ENCODE results near the gene SPAG9. TPM values are rescaled to one million over a fixed set of nuclear protein-coding genes. Genes with fewer than 3 reads are reported as not detected.

Gene SPAG9
- total RNA-seq, 6 experiments from 2014 or later = 35.2 to 49.7 (median 43.3) TPM

- peaks cover 0 to 60% (median 15%) of the 10 kb centered on the region in 4 donors for H3K4me1 ChIP-seq
- intact Hi-C loops (cut with DNase I) = no loop called here
- H3K4me3 ChIP-seq = no peak overlapping the region
- no peaks in the 10 kb centered on the region for H3K36me3 ChIP-seq
- no peak for TF ChIP-seq CTCF (IDR thresholded peaks at IDR 0.05)
- no peak for TF ChIP-seq POLR2A (IDR thresholded peaks at IDR 0.05)
- no peaks in the 10 kb centered on the region for H3K27me3 ChIP-seq
- WGBS (ENCODE audit: insufficient coverage, low coverage, low lambda C conversion rate, missing lambda C conversion rate) = 83% methylated on average over 1 of the region's 2 CpGs
- peak overlapping the region in 1 of 3 donors; percentile 87 for H3K27ac ChIP-seq
- no peaks in the 10 kb centered on the region for H3K9me3 ChIP-seq
- peak in 1 of 3 donors; percentile 5 for DNase-seq
- no peak for ATAC-seq
Observed at GRCh38 chr17:50913120-50913519, 207.5 kb downstream of the SPAG9 start.

Other genes starting within 250 kb of the SPAG9 start
- gene NME1, start 32.7 kb upstream of the SPAG9 start, total RNA-seq = 10 to 100 TPM; 31.1 to 88.1 (median 47.0) TPM
- gene NME2, start 45.5 kb upstream of the SPAG9 start, total RNA-seq = 100 to 1,000 TPM; 123 to 422 (median 176) TPM
- 1 to 10 TPM; 4.4 to 8.8 (median 7.4) TPM for gene MBTD1, start 139.2 kb upstream of the SPAG9 start, total RNA-seq
- gene UTP18, start 139.7 kb upstream of the SPAG9 start, total RNA-seq = 10 to 100 TPM; 12.0 to 15.3 (median 13.7) TPM